SH-SY5Y (cell line): Measurements from ENCODE around the gene TMEM45A.

ENCODE experiments used
- GATA2 ChIP-seq: IDR thresholded peaks from 2 replicates; pipeline ENCODE4 v1.6.1; 2011; ENCODE audit warnings: mild to moderate bottlenecking, low read depth, low read length
- GATA3 ChIP-seq: IDR thresholded peaks from 2 replicates; pipeline ENCODE4 v1.6.1; 2011; ENCODE audit warnings: low read depth, mild to moderate bottlenecking, low read length, moderate library complexity

The TMEM45A gene

DNA sequence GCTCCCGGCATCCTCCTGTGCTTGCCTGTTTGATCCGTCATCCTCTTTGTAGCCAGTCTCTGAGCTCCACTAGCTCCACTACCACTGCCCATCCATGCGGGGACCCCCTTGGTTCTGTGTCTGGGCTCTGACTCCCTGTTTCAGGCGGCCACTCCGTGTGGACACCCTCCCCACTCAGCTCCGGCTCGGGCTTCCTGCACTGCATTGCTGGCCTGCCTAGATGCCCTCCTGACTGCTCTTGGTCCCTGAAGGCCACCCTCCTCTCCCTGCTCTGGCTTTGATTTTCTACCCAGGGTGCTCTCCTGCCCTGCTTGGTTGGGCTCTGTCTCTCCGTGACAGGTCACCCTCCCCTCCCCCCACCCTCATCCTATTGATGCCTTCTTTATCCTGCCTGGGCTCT, 112.9 kb downstream of the TMEM45A start:
- TF ChIP-seq GATA2: no peak
- no peak for TF ChIP-seq GATA3

DNA sequence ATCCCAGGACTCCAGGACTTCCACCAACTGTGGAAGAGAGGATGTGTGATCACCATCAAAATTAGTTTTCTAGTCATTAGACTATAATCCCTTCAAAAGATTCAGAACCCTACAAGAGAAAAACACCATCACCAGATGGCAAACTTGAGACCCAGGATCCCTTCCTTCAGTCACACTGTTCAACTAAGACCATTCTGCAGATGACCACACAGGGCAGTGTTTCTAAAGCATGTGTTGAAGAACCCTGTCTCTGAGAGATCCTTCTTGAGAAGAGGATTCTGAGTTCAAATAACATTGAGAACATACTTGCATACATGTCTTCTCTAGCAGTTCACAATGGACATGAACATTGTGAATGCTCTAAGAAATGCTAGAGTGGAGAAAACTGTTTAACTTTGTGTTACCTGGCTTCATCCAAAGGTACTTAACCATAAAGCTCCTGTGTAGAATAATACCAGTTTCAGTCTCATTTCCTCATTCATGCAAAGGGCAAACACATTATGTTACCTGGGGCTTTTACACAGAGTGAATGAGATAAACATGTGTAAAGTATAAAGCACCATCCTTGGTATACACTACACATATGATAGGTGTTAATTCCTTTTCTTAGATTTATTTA, 114.6 kb downstream of the TMEM45A start:
- TF ChIP-seq GATA2: no peak
- TF ChIP-seq GATA3: no peak

DNA sequence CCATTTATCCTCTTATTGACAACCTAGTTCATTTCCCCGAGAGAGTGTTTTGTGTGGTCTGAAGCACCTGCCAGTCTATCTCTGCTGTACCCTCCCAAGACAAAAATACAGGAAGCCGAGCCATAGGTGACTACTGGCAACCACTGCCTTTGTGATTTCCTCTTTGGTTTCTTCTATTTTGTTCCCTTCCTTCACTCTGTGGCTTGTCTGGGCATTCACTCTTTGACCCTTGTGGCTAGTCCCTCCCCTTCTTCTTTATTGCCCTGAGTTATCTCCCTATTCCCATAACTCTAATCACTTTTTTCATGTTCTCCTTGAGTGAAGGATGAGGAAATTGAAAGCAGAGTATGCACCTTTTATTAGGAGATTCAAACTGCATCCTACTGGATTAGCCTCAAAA, 116.9 kb downstream of the TMEM45A start, which contains the start of gene ADGRG7:
Gene ADGRG7, plus strand, starts transcription at position 297 of the 400 bp plus-strand sequence. CDS start 256 bp downstream, outside the sequence.
- no peak for TF ChIP-seq GATA3
- TF ChIP-seq GATA2: no peak

DNA sequence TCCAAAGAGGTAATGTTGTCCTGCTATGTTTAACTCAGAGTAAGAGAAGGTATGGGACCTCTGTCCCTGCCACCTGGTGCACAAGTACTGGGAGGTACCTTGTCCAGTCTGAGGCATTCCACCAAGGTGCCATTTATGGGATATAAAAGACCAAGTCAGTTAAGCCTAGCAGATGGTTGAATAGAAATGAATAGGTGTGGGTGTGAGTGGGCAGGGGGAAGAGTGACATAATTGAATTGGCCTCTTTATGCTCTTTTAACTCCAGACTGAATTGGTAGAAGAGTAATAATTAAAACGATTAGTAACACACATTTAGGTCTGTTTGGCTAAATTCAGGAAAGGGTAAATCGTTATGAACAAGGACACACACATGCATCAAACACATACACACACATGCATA, 117.5 kb downstream of the TMEM45A start:
- TF ChIP-seq GATA2 (no peak), GATA3 (no peak)

DNA sequence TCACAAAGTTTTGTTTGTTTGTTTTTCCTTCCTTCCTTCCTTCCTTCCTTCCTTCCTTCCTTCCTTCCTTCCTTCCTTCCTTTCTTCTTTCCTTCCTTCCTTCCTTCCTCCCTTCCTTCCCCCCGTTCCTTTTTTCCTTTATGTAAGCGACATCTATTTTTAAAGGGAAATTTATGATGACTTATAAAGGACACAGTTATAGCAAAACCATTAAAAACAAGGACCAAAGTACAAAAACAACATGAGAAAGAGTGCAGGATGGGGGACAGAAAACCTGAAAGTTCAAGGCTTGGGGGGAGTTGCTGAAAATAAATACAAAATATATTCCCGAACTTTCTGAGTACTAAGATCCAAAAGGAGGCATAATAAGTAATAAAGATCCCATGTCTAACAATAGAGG, 118.8 kb downstream of the TMEM45A start:
- TF ChIP-seq GATA3: no peak
- TF ChIP-seq GATA2: no peak

DNA sequence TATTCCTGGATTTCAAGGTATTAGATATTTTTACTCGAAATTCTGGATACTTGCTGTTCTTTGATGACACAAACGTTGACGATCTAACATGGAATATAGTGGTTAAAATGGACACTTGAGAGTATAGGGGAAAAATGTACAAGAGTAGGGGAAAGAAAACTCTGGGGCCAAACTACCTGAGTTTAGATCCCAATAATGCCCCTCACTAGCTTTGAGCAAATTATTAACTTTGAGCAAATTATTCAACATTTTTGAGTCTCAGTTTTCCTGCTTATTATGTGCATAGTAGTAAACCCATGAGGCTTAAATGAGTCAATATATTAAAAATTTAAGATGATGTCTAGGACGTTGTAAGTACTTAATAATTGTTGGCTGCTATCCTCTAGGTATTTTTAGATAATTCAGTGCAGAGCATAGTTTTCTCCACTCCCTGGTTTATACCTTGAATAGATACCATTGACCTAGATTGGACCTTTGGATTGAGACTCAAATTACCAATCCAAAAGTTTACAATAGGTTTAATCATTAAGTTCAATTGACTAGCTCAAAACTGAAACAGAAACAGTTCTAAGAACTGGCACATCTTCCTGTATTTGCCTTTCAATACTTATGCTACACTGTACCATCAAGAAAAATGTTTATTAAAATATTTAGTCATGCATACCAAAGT, 121.4 kb downstream of the TMEM45A start:
- TF ChIP-seq GATA3: no peak
- no peak for TF ChIP-seq GATA2

DNA sequence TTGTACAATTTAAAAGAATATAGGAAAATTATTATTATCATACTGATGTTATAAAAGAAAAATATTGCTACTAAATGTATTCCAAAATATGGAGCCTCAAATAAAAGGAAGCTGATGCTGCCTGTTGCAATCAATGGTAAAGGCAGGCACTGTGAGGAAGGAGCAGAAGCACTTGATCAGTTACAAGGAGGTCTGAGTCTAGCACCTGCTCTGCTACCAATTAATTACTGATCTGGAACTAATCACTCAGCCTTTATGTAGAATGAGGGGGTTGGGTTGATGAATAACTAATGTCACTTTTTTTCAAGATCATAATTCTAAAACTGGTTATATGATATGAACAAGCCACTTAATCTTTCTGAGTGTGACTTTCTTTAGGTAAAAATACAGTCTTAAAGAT, 122.5 kb downstream of the TMEM45A start:
- TF ChIP-seq GATA3 (no peak), GATA2 (no peak)

DNA sequence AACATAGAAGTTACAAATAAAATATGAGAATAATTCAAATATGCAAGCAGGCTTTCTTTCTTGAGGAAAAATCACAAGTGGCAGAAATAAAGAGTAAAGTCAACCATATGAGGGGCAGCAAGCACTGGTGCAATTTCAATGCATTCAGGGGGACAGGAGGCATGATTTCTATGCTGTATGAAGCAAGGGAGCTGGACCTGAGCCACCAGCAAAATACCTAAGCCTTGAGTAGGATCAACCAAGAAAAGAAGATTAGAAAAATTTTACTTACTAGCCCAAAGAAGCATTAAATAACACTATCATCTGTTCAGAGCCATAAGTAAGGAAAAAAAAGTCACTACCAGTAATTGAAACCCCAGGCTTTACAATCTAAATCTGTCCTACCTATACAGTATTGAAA, 123.3 kb downstream of the TMEM45A start:
- TF ChIP-seq GATA2 (no peak), GATA3 (no peak)

DNA sequence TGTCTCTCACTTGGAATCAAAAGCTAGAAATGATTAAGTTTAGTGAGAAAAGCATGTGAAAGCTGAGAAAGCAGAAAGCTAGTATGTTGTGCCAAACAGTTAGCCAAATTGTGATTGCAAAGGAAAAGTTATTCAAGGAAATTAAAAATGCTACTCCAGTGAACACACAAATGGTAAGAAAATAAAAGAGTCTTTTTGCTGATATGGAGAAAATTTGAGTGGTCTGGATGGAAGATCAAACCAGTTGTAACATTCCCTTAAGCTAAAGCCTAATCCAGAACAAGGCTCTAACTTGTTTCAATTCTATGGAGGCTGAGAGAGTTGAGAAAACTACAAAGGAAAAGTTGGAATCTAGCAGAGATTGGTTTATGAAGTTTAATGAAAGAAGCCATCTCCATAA, 128.8 kb downstream of the TMEM45A start:
- TF ChIP-seq GATA3 (no peak), GATA2 (no peak)
